PC-9 (cell line): ENCODE data around the gene SERPINE1.

ENCODE experiments used
- CTCF ChIP-seq: fragments of 200-600 bp; sonication (generic); conservative IDR thresholded peaks from 2 replicates; pipeline ENCODE4 v1.6.1; 2017; ENCODE audit warnings: mixed run types, antibody characterized with exemption, mild to moderate bottlenecking, moderate library complexity
- EZH2 ChIP-seq: fragments of 200-600 bp; sonication (generic); IDR thresholded peaks from 2 replicates; pipeline ENCODE4 v1.8.0; 2017; ENCODE audit warnings: antibody characterized with exemption, low read depth

- TF ChIP-seq CTCF, result no peak
- TF ChIP-seq EZH2, result no peak
Measured at GRCh38 chr7:101159696-101160674, 33.1 kb downstream of the SERPINE1 start.
